Measurements from ENCODE around the gene ASF1A.
A peak's percentile ranks its signal among the peaks of the same experiment; 100 is the strongest.
"Not testable (repeated sequence)": the region's sequence is repeated elsewhere in the genome, so short reads cannot be mapped to it uniquely, and the experiment has no call there.

The ASF1A gene

DNA sequence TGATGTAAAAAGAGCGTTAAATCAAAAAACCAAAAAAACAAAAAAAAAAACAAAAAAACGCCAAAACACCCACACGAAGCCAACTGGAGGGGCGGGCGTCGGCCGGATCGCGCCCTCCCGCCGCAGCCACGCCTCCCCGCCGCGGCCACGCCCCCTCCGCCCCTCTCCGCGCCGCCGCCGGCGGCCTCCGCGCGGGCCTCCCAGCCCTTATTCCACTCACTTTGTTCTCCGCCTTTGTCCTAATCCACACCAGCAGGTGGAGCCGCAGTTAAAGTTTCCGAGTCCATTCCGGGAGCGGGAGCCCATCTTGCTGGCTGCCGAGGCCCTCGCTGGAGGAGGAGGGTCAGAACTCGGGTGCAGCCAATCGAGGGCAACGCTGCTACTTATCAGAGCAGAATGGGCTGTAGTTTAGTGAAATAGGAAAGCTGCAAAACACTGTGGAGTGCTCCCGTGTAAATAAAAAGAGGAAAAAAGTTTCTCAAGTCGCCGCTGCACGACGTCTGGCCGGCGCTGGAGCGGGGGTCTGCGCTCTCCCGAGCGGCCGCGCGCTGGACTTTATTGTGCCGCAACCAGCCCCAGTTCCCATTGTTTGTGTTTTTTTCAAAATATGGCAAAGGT lies at the start of gene ASF1A:
TSS of gene ASF1A (plus strand) at position 346 of the 618 bp plus-strand sequence. CDS start at position 608, 262 bp downstream.
- peak; percentile 98 for DNase-seq

DNA sequence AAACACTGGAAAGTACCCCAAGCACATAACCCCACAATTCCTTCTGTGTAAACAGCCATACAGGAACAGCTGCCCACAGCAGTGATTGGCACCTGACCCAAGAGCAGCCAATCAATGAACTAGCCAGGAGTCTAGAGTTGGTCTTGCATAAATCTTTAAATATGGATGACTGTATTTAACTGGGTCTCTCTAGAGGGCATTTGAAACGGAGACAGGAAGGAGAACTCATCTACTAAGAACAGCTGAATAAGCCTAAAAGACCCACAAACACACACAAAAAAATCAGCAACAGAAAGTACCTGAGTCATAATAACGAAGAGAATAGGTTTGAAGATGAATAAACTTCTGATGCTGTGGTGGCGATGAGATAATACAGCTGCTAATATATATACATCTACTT lies 49.0 kb upstream of the ASF1A start:
- DNase-seq = no peak

DNA sequence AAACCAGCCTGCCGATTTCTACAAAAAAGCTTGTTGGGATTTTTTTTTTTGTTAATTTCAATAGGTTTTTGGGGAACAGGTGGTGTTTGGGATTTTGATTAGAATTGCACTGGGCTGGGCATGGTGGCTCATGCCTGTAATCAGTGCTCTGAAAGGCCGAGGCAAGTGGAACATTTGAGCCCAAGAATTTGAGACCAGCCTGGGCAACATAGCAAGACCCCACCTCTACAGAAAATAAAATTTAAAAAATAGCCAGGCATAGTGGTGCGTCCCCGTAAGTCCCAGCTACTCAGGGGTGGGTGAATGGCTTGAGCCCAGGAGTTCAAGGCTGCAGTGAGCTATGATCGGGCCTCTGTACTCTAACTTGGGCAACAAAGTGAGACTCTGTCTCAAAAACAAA lies 40.5 kb upstream of the ASF1A start:
- DNase-seq = no peak

DNA sequence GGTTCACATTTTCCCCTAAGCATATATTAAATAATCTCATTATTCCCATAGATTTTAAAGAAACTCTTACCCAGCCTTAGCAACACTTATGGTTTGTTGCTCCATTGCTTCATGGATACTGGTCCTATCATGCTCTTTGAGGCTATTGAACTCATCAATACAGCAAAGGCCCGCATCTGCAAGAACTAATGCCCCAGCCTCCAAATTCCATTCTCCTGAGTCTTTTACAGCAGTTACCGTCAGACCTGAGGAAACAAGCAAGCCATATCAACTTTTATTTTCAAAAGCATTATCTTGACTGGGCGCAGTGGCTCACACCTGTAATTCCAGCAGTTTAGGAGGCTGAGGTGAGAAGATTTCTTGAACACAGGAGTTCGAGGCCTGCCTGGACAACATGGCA lies 37.7 kb upstream of the ASF1A start:
- no peak for DNase-seq

DNA sequence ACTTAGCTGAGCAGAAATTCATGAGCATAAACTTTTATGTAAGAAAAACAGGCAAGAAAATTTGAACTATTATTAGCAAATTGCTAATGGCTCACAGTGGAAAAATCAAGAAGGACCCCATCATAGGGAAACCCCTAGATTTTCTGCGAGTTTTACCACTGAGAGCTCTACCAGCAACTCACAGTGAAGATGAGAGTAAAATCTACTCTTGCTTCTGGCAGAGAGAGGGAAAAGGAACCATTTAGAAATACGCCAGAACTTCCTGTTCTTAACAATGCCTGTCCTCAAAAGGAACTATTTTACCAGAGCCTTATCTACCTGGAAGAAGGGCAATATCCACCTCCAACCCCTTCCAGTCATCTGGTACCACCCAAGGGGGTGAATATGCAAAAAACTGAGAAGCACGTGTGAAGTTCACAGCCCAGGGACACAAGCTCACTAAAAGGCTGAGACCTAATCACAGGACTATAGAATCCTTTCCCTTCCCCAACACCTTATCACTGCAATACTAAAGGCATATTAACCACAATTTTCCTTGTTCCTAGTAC lies 34.4 kb upstream of the ASF1A start:
- no peak for DNase-seq

DNA sequence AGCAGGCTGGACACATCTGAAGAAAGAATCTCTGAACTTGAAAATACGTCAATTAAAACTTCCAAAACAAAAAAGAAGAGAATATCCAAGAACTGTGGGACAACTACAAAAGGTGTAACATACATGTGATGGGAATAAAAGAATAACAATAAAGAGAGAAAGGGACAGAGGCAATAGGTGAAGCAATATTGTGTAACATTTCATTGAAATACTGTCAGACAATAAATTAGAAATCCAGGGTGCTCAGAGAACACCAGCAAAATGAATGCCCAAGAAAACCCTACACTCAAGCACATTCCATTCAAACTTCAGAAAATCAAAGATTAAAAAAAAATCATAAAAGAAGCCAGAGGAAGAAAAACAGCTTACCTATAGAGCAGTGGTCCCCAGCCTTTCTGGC lies 33.6 kb upstream of the ASF1A start:
- DNase-seq = no peak

DNA sequence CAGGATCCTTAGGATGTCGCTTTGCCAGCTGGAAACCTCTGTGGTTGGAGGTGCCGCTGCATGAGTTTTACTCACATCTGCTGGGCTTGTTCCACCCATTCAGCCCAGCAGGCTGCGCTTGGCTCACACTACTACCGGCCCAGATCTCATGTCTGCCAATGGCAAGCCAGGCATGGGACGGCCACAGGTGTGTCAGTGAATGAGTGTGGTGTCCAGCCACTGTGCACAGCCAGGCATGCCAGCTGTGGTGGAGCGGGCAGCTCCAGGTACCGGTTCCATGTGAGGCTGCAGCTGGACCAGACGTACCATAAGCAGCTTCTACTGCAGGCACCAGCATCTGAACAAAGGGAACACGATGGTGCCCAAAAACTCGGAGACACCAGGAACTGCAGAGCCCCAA lies 33.1 kb upstream of the ASF1A start:
- no peak for DNase-seq

DNA sequence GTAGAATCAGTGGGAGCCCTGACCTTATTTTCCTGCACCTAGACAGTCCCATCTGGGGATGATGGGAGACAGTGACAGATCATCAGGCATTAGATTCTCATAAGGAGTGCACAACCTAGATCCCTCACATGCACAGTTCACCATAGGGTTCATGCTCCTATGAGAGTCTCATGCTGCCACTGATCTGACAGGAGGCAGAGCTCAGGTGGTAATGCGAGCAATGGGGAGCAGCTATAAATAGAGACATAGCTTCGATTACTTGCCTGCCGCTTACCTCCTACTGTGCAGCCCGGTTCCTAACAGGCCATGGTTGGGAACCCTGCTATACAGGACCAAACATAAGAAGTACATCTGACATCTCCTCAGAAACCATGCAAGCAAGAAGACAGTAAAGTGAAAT lies 31.5 kb upstream of the ASF1A start:
- DNase-seq = no peak

DNA sequence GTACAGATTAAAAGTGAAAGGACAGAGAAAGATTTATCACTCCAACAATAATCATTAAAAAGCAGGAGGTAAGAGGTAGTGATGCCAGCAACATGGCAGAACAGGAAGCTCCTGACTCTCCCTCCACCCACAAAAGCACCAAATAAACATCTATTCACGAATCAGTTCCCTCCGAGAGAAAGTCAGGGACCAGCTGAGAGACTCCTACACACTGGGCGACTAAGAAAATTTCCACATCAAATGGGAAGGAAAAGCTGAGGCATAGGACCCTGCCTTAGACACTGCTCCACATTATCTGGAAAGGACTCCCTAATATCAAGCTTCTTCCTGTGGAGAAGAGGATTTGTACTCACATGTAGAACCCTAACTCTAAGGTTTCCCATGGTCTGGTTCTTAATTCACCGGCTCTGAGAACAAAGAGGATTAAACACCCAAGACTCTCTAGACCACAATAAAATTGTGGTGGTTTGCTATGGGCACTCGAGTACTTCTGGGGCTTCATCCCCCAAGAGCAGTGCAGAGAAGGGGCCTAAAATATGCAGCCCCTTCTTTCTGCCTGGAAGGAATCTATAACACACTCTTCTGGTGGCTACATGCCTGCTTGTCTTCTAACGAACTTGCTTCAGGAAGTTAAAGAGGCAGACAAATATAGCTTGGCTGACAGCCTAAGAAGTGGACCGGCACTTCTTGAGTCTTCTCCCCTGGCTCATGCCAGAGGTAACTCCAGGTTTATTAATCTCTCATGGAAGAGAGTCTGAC lies 29.4 kb upstream of the ASF1A start:
- no peak for DNase-seq

DNA sequence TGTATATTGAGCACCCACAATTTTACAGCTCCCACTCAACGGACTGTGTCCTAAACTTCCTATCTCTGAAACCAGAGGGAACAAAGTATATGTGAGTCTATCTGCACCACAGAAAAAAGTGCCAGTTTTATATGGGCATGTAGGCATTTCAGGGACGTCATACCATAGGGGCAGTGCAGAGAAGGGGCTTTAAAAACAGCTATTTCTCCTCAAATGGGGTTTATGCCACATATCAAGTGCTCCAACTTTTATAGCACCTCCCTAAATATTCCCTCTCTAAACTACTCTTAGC lies 28.9 kb upstream of the ASF1A start:
- DNase-seq = no peak

DNA sequence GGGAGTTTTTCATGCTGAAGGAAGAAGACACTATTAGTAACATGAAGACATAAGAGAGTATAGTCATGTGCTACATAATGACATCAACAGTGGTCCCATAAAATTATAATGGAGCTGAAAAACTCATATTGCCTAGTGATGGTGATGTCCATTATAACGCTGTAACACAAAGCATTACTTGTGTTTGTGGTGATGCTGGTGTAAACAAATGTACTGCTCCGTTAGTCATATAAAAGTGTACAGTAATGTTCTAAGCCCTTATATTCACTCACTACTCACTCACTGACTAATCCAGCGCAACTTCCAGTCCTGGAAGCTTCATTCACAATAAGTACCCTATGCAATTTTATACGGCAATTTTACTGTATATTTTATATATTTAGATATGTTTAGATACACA lies 26.8 kb upstream of the ASF1A start:
- no peak for DNase-seq

DNA sequence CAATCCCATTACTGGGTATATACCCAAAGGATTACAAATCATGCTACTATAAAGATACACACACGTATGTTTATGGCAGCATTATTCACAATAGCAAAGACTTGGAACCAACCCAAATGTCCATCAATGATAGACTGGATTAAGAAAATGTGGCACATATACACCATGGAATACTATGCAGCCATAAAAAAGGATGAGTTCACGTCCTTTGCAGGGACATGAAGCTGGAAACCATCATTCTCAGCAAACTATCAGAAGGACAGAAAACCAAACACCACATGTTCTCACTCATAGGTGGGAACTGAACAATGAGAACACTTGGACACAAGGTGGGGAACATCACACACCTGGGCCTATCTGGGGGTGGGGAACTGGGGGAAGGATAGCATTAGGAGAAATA lies 25.1 kb upstream of the ASF1A start:
- not testable (repeated sequence) for DNase-seq

DNA sequence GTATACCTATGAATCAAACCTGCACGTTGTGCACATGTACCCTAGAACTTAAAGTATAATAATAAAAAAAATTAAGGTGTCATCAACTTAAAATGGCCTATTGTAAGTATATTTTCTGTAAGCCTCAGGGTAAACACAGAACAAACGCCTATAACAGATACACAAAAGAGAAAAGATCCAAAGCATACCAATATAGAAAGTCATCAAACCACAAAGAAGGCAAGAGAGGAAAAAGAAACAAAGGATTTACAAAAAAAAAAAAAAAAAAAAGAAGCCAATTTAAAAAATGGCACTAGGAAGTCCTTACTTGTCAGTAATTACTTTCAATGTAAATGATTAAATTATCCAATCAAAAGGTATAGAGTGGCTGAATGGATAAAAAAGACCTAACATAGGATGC lies 24.6 kb upstream of the ASF1A start:
- DNase-seq = no peak

DNA sequence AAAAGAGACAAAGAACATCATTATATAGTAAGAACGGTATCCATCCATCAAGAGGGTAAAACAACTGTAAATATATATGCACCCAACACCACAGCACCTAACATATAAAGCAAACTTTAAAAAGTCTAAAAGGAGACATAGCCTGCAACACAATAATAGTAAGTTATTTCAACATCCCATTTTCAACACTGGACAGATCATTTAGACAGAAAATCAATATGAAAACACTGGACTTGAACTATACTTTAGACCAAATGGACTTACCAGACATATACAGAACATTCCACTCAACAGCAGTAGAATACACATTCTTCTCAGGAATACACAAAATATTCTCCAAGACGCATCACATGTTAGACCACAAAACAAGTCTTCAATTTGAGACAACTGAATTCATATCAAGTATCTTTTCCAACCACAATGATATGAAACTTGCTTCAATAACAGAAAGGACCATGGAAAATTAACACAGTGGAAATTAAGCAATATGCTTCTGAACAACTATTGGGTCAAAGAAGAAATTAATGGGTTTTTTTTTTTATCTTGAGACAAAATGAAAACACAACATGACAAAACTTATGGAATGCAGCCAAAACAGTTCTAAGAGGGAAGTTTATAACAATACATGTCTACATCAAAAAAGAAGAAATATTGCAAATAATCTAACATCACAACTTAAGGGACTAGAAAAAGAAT lies 23.9 kb upstream of the ASF1A start:
- no peak for DNase-seq

DNA sequence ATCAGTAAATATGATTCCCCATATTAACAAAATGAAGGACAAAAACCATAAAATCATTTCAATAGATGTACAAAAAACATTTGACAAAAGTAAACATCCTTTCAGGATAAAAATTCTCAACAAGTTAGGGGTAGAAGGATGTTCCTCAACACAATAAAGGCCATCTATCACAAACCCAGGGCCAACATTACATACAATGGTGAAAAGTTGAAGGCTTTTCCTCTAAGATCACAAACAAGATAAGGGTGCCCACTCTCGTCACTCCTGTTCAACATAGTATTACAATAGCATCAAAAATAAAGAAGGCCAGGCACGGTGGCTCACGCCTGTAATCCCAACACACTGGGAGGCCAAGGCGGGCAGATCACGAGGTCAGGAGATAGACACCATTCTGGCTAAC lies 22.6 kb upstream of the ASF1A start:
- DNase-seq = no peak

DNA sequence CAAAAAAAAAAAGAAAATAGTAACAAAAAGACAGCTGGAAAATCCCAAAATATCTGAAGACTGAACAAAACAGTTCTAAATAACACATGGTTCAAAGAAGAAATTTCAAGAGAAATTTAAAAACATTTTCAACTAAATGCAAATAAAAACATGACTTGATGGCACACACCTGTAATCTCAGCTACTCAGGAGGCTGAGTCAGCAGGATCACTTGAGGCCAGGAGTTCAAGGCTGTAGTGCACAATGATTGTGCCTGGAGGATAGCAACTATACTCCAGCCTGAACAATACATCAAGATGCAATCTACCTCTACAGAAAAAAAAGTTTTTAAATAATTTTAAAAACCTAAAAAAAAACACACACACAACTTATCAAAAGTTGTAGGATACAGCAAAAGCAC lies 21.6 kb upstream of the ASF1A start:
- no peak for DNase-seq

DNA sequence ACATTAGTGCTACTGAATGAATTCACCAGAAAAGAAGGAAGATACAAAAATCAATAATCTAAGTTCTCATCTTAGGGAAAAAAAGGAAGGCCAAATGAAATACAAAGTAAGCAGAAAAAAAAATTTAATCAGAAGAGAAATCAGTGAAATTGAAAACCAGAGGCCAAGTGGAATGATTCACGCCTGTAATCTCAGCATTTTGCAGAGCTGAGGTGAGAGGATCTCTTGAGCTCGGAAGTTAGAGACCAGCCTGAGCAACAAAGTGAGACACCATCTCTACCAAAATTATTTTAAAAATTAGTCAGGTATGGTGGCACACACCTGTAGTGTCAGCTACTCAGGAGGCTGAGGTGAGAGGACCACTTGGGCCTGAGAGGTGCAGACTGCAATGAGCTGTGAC lies 21.2 kb upstream of the ASF1A start:
- no peak for DNase-seq

DNA sequence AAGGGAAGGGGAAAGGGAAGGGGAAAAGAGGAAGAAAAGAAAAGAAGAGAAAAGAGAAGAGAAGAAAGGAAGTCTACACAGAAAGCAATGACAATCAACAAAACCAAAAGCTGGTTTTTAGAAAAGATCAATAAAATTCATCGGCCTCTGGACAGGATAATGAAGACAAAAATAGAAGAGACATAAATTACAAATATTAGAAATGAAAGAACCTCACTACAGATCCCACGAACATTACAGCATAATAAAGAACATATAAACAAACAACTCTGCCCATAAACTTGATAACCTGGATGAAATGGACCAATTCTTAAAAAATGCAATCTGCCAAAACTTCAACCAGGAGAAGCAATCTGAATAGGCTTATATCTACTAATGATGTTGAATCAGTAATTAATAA lies 20.7 kb upstream of the ASF1A start:
- no peak for DNase-seq

DNA sequence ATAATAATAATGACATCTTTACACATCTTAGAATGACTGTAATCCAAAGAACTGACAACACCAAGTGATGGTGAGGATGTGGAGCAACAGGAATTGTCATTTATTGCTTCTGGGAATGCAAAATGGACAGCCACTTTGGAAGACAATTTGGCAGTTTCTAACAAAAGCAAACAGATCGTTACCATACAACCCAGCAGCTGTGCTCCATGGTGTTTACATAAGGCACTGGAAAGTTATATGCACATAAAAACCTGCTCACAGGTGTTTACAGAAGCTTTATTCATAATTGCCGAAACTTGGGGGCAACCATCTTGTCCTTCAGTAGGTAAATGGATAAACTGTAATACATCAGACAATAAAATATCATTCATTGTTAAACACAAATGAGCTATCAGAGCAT lies 18.3 kb upstream of the ASF1A start:
- peak; percentile 90 for DNase-seq

DNA sequence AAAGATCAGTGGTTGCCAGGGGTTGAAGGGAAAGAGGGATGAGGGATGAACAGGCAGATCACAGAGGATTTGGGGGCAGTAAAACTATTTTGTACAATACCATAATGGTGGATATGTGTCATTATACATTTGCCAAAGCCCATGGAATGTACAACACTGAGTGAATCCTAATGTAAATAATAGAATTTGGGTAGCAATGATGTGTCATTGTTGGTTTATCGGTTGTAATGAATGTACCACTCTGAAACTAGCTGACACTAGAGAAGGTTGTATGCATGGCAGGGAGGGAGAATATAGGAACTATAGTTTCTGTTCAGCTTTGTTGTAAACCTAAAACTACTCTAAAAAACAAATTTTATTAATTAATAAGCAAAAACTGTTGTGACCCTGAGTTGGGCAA lies 17.8 kb upstream of the ASF1A start:
- DNase-seq = no peak

DNA sequence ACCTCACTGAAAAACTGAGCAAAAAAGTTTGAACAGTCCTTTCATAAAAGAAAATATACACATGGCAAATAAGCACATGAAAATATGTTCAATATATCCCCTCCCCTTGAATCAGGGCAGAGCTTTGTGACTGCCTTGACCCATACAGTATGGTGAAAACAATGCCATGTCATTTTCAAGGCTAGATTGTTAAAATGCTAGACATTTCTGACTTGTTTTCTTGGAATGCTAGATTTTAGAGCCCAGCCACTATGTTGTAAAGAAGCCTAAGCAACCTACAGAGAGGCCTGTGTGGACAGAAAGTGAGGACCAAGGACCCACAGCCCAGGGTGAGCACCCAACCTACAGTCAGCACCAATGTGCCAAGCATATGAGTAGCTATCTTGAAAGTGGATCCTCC lies 17.1 kb upstream of the ASF1A start:
- no peak for DNase-seq

DNA sequence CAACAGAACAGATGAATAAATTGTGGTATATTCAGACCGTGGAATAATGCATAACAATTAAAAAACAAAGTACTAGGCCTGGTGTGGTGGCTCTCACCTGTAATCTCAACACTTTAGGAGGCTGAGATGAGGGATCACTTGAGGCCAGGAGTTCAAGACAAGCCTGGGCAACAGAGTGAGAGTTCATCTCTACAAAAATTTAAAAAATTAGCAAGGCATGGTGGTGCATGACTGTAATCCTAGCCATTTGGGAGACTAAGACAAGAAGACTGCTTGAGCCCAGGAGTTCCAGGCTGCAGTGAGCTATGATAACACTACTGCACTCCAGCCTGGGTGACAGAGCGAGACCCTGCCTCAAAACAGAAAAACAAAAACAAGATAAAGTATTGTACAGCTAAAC lies 16.1 kb upstream of the ASF1A start:
- no peak for DNase-seq

DNA sequence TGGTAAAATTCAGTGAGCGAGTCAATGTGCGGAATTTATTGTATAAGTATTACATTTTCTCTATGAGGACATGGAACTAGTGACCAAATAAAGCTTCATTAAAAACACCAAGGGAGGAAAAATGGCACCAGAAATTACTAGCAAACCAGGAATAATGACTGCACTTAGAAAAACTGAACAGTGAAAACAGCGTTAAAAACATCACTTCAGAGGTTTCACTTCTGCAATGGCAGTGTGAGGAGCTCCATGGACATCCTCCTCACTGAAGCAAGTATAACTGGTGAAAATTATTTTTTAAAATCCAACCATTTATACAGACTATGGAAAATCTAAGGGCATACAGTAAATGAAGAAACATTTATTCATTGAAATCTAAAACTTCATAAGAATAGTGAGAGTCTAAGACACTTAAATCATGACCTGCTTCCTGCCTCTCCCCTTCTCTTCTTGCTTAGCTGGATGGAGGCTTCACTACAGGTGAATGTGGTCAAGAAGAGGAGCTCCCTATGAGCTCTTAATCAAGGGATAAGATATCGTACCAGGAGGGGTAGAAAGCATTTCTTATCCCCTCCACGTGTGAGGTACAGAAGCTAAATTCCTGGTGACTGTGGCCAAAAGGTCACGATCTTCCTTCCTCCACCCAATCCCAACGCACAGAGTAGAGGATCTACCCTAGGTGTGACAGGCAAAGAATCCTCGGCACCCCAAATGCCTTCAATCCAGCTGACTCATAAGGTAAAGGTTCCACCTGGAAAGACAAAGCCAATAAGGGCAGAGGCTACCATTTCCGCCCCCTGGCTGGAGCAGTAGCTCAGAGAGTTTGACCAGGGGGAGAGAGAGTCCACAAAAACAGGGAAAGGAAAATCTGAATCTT lies 12.3 kb upstream of the ASF1A start:
- no peak for DNase-seq

Data from NCI-H1105 (cell line).